ENCODE measurements around the gene SLC1A7. TPM values are rescaled to one million over a fixed set of nuclear protein-coding genes. Genes with fewer than 3 reads are reported as not detected.

SLC1A7 gene
- polyA plus RNA-seq, 1 donor from 2014 or later: not detected

GRCh38 chr1:53114581-53115400, 27.6 kb downstream of the SLC1A7 start:
- Histone ChIP-seq H3K79me2 (replicated peaks; ENCODE audit: insufficient read depth, low read length) (no peaks in the 10 kb centered on the region), H3K4me3 (ENCODE audit: low read length) (no peak overlapping the region), H3K27ac (ENCODE audit: low read length) (no peak overlapping the region), H4K20me1 (ENCODE audit: insufficient read depth) (no peaks in the 10 kb centered on the region), H3K27me3 (ENCODE audit: insufficient read depth, low read depth, low read length) (no peaks in the 10 kb centered on the region), H3K36me3 (ENCODE audit: insufficient read depth, low read length) (no peaks in the 10 kb centered on the region), H3F3A (ENCODE audit: insufficient read depth, low read length, poor library complexity, severe bottlenecking) (no peaks in the 10 kb centered on the region), H3K9me2 (ENCODE audit: insufficient read depth, low read length) (no peaks in the 10 kb centered on the region), H3K9me3 (ENCODE audit: low read length) (no peaks in the 10 kb centered on the region), H2AFZ (ENCODE audit: low read depth, low read length) (no peak overlapping the region), H3K4me2 (ENCODE audit: low read length) (no peak overlapping the region), H3K9ac (ENCODE audit: low read length) (no peak overlapping the region)
- no peak for TF ChIP-seq RAD21 (conservative IDR thresholded peaks at IDR 0.05)
- no peak for TF ChIP-seq MXI1 (conservative IDR thresholded peaks at IDR 0.05; ENCODE audit: poor library complexity, severe bottlenecking)
- TF ChIP-seq SMC3 (conservative IDR thresholded peaks at IDR 0.05; ENCODE audit: poor library complexity): no peak
- no peak for TF ChIP-seq EP300 (conservative IDR thresholded peaks at IDR 0.05; ENCODE audit: poor library complexity, severe bottlenecking)
- no peak for TF ChIP-seq TAF1 (IDR thresholded peaks at IDR 0.05; ENCODE audit: low read depth)
- TF ChIP-seq, protein P1, sequence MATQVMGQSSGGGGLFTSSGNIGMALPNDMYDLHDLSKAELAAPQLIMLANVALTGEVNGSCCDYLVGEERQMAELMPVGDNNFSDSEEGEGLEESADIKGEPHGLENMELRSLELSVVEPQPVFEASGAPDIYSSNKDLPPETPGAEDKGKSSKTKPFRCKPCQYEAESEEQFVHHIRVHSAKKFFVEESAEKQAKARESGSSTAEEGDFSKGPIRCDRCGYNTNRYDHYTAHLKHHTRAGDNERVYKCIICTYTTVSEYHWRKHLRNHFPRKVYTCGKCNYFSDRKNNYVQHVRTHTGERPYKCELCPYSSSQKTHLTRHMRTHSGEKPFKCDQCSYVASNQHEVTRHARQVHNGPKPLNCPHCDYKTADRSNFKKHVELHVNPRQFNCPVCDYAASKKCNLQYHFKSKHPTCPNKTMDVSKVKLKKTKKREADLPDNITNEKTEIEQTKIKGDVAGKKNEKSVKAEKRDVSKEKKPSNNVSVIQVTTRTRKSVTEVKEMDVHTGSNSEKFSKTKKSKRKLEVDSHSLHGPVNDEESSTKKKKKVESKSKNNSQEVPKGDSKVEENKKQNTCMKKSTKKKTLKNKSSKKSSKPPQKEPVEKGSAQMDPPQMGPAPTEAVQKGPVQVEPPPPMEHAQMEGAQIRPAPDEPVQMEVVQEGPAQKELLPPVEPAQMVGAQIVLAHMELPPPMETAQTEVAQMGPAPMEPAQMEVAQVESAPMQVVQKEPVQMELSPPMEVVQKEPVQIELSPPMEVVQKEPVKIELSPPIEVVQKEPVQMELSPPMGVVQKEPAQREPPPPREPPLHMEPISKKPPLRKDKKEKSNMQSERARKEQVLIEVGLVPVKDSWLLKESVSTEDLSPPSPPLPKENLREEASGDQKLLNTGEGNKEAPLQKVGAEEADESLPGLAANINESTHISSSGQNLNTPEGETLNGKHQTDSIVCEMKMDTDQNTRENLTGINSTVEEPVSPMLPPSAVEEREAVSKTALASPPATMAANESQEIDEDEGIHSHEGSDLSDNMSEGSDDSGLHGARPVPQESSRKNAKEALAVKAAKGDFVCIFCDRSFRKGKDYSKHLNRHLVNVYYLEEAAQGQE (IDR thresholded peaks at IDR 0.05; ENCODE audit: borderline replicate concordance): no peak
- TF ChIP-seq POLR2AphosphoS5 (IDR thresholded peaks at IDR 0.05): no peak
- no peak for TF ChIP-seq CTCF (IDR thresholded peaks at IDR 0.05; ENCODE audit: poor library complexity, severe bottlenecking)
- no peak for TF ChIP-seq EZH2 (IDR thresholded peaks at IDR 0.05; ENCODE audit: borderline replicate concordance, insufficient read depth, low read length, poor library complexity, severe bottlenecking)

- Histone ChIP-seq H3K27ac (ENCODE audit: low read length) (no peak overlapping the region), H3K9me3 (ENCODE audit: low read length) (no peaks in the 10 kb centered on the region), H4K20me1 (ENCODE audit: insufficient read depth) (no peaks in the 10 kb centered on the region), H3K79me2 (replicated peaks; ENCODE audit: insufficient read depth, low read length) (no peaks in the 10 kb centered on the region), H3K9me2 (ENCODE audit: insufficient read depth, low read length) (no peaks in the 10 kb centered on the region), H3K36me3 (ENCODE audit: insufficient read depth, low read length) (no peaks in the 10 kb centered on the region), H3F3A (ENCODE audit: insufficient read depth, low read length, poor library complexity, severe bottlenecking) (no peaks in the 10 kb centered on the region), H3K4me2 (ENCODE audit: low read length) (no peak overlapping the region), H3K9ac (ENCODE audit: low read length) (no peak overlapping the region), H3K27me3 (ENCODE audit: insufficient read depth, low read depth, low read length) (no peaks in the 10 kb centered on the region), H2AFZ (ENCODE audit: low read depth, low read length) (no peak overlapping the region), H3K4me3 (ENCODE audit: low read length) (no peak overlapping the region)
- TF ChIP-seq CTCF (IDR thresholded peaks at IDR 0.05; ENCODE audit: poor library complexity, severe bottlenecking): no peak
- no peak for TF ChIP-seq RAD21 (conservative IDR thresholded peaks at IDR 0.05)
- no peak for TF ChIP-seq SMC3 (conservative IDR thresholded peaks at IDR 0.05; ENCODE audit: poor library complexity)
- TF ChIP-seq MXI1 (conservative IDR thresholded peaks at IDR 0.05; ENCODE audit: poor library complexity, severe bottlenecking): no peak
- TF ChIP-seq, protein P1 (IDR thresholded peaks at IDR 0.05; ENCODE audit: borderline replicate concordance): no peak
- TF ChIP-seq POLR2AphosphoS5 (IDR thresholded peaks at IDR 0.05): no peak
- no peak for TF ChIP-seq EP300 (conservative IDR thresholded peaks at IDR 0.05; ENCODE audit: poor library complexity, severe bottlenecking)
- TF ChIP-seq TAF1 (IDR thresholded peaks at IDR 0.05; ENCODE audit: low read depth): no peak
- TF ChIP-seq EZH2 (IDR thresholded peaks at IDR 0.05; ENCODE audit: borderline replicate concordance, insufficient read depth, low read length, poor library complexity, severe bottlenecking): no peak
These were observed 28.3 kb downstream of the SLC1A7 start for GRCh38 chr1:53114090-53114489.
